SK-N-MC (cell line): ENCODE results near the gene AHCY.

Experiments used
- EZH2 ChIP-seq: fragments of 200-600 bp; sonication (generic); IDR thresholded peaks from one replicate; pipeline ENCODE4 v1.6.1; 2017; ENCODE audit warnings: antibody characterized with exemption
- FOXP2 ChIP-seq: optimal IDR thresholded peaks from 2 replicates; pipeline ENCODE3; 2011; ENCODE audit warnings: mild to moderate bottlenecking, moderate library complexity; ENCODE audit not compliant: insufficient read depth; ENCODE audit errors: extremely low read length, control extremely low read depth
- POLR2AphosphoS5 ChIP-seq: IDR thresholded peaks from 2 replicates; pipeline ENCODE4 v1.6.1; 2012; ENCODE audit warnings: mild to moderate bottlenecking, low read depth, low read length, borderline replicate concordance

- TF ChIP-seq EZH2 (no peak), POLR2AphosphoS5 (no peak), FOXP2 (no peak)
These were observed 51.5 kb downstream of the AHCY start for GRCh38 chr20:34251619-34252018.
